Skeletal muscle tissue (tissue), 4 donors: ENCODE measurements around the gene MAPT. TPM values are rescaled to one million over a fixed set of nuclear protein-coding genes. Genes with fewer than 3 reads are reported as not detected.

Experiments used
- H3K27ac ChIP-seq: one replicate; pipeline ENCODE4 v1.7.0; 2013; ENCODE audit warnings: mild to moderate bottlenecking, low read depth, low read length, inconsistent platforms
- H3K27me3 ChIP-seq, 3 donors: one replicate each; pipeline ENCODE4 v1.7.0; 2013; ENCODE audit warnings: low read length in 3 of 3; ENCODE audit not compliant: control insufficient read depth in 3 of 3, insufficient read depth in 3 of 3
- H3K36me3 ChIP-seq, 3 donors: one replicate each; pipeline ENCODE4 v1.7.0; 2013; ENCODE audit warnings: low read length in 3 of 3; ENCODE audit not compliant: control insufficient read depth in 3 of 3, insufficient read depth in 3 of 3
- H3K4me1 ChIP-seq, 3 donors: one replicate each; pipeline ENCODE4 v1.7.0; 2013; ENCODE audit warnings: low read length in 3 of 3, mild to moderate bottlenecking in 3 of 3; ENCODE audit not compliant: control insufficient read depth in 3 of 3, insufficient read depth in 3 of 3
- H3K4me3 ChIP-seq, 3 donors: one replicate each; pipeline ENCODE4 v1.7.0; 2013; ENCODE audit warnings: low read length in 3 of 3
- H3K9ac ChIP-seq, 3 donors: one replicate each; pipeline ENCODE4 v1.7.0; 2013; ENCODE audit warnings: low read length in 3 of 3, mild to moderate bottlenecking in 3 of 3, moderate library complexity in 2 of 3, low read depth in 1 of 3
- H3K9me3 ChIP-seq, 3 donors: one replicate each; pipeline ENCODE4 v1.7.0; 2013; ENCODE audit warnings: low read length in 3 of 3; ENCODE audit not compliant: control insufficient read depth in 3 of 3
- total RNA-seq: library from RNA; depleted of rRNA; stranded (reverse); fragments of >200 nt; gene quantifications from one replicate; pipeline ENCODE4 v1.2.3, GENCODE V29; 2014
- donor health status: Osteomylitis.

Gene MAPT
- total RNA-seq, 1 donor from 2014 or later, result 4.7 TPM

DNA sequence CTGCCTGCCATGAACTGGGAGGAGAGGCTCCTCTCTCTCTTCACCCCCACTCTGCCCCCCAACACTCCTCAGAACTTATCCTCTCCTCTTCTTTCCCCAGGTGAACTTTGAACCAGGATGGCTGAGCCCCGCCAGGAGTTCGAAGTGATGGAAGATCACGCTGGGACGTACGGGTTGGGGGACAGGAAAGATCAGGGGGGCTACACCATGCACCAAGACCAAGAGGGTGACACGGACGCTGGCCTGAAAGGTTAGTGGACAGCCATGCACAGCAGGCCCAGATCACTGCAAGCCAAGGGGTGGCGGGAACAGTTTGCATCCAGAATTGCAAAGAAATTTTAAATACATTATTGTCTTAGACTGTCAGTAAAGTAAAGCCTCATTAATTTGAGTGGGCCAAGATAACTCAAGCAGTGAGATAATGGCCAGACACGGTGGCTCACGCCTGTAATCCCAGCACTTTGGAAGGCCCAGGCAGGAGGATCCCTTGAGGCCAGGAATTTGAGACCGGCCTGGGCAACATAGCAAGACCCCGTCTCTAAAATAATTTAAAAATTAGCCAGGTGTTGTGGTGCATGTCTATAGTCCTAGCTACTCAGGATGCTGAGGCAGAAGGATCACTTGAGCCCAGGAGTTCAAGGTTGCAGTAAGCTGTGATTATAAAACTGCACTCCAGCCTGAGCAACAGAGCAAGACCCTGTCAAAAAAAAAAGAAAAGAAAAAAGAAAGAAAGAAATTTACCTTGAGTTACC is 68.0 kb downstream of the MAPT start:
- peaks cover 7 to 25% (median 14%) of the 10 kb centered on the region in 3 donors for H3K4me1 ChIP-seq
- no peak overlapping the region for H3K9ac ChIP-seq
- peaks cover 4 to 11% (median 5%) of the 10 kb centered on the region in 3 donors for H3K36me3 ChIP-seq
- no peak overlapping the region for H3K27ac ChIP-seq
- H3K4me3 ChIP-seq, result no peak overlapping the region
- H3K9me3 ChIP-seq, result no peaks in the 10 kb centered on the region
- H3K27me3 ChIP-seq, result no peaks in the 10 kb centered on the region

DNA sequence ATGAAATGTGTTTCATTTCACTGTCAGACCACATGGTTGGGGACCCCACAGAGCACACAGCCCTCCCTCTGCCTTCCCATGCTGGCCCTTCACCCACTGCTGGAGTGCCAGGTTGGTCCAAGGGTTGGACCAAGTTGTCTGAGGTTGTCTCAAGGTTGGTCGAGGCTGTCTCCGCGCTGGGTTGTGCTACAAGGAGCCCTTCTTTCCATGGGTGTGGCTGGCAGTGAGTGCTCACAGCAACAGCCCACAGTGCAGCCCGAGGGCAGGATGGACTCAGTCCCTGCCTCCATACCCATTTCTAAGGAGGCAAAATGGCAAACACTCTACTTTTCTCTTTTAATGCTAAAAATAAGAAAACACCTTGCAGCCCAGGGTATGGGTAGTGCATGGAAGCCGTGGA is 68.9 kb downstream of the MAPT start:
- Histone ChIP-seq H3K27me3 (no peaks in the 10 kb centered on the region), H3K9me3 (no peaks in the 10 kb centered on the region), H3K4me1 (peaks cover 7 to 31% (median 18%) of the 10 kb centered on the region in 3 donors), H3K4me3 (no peak overlapping the region), H3K27ac (no peak overlapping the region), H3K9ac (no peak overlapping the region), H3K36me3 (peaks cover 4 to 11% (median 5%) of the 10 kb centered on the region in 3 donors)

DNA sequence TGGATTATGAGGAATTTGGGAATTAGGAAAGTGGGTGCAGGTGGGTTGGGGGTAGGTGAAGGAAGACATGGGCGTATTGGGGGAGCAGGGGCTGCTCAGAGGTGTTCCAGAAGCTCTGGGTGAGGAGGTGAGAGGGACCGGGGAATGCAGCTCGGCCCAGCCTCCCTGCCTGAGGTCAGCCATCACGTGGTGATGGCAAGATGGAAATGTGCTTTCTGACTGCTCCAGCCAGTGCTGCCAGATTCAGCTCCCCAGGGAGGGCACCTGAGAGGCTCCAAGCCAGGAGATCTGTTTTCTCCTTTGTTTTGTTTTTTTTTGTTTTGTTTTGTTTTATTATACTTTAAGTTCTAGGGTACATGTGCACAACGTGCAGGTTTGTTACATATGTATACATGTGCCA is 69.5 kb downstream of the MAPT start:
- peaks cover 7 to 31% (median 18%) of the 10 kb centered on the region in 3 donors for H3K4me1 ChIP-seq
- no peaks in the 10 kb centered on the region for H3K9me3 ChIP-seq
- H3K9ac ChIP-seq, result no peak overlapping the region

DNA sequence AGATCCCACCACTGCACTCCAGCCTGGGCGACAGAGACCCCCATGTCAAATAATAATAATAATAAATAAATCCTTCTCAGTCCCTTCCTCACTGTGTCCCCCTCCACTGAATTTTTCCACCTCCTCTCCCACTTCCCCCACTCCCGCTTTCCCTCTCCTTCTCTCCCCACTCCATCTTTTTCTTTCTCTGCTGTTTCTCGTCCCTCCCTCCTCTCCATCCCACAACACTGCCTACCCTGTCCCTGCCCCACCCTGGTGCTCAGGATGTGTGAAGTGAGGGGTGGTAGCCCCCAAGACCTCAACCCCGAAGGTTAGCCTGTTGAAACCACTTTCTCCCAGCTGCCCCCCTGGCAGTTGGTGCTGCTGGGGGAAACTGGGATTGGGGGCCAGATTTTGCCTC is 70.3 kb downstream of the MAPT start:
- Histone ChIP-seq H3K4me1 (peaks cover 7 to 31% (median 18%) of the 10 kb centered on the region in 3 donors), H3K9ac (no peak overlapping the region), H3K9me3 (no peaks in the 10 kb centered on the region), H3K36me3 (peaks cover 8 to 11% (median 8%) of the 10 kb centered on the region in 3 donors), H3K4me3 (no peak overlapping the region), H3K27ac (no peak overlapping the region), H3K27me3 (no peaks in the 10 kb centered on the region)

More for the DNA sequence above, 69.5 kb downstream of the MAPT start:
- H3K27ac ChIP-seq, result no peak overlapping the region
- peaks cover 4 to 11% (median 5%) of the 10 kb centered on the region in 3 donors for H3K36me3 ChIP-seq
- no peak overlapping the region for H3K4me3 ChIP-seq
- H3K27me3 ChIP-seq, result no peaks in the 10 kb centered on the region

DNA sequence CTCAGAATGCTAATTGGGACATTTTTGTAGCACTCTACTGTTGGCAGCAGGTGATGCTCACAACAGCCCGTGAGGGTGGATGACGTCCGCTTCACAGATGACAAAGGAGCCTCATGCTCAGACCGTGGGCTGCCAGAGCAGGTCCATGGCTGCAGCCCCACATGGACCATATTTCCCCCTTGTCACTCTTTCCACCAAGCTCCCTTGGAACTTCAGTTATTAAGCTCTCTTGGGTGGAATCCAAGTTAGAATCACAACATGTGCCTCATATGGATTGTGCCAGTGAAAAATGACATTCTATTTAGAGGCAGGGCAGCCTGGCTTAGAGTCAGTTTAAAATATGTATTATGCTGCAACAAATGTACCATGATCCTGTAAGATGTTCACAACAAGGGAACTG is 71.5 kb downstream of the MAPT start:
- H3K27ac ChIP-seq, result no peak overlapping the region
- H3K9me3 ChIP-seq, result no peaks in the 10 kb centered on the region
- H3K4me1 ChIP-seq, result peaks cover 7 to 31% (median 18%) of the 10 kb centered on the region in 3 donors
- H3K4me3 ChIP-seq, result no peak overlapping the region
- H3K9ac ChIP-seq, result no peak overlapping the region
- no peaks in the 10 kb centered on the region for H3K27me3 ChIP-seq
- peaks cover 8 to 15% (median 11%) of the 10 kb centered on the region in 3 donors for H3K36me3 ChIP-seq

DNA sequence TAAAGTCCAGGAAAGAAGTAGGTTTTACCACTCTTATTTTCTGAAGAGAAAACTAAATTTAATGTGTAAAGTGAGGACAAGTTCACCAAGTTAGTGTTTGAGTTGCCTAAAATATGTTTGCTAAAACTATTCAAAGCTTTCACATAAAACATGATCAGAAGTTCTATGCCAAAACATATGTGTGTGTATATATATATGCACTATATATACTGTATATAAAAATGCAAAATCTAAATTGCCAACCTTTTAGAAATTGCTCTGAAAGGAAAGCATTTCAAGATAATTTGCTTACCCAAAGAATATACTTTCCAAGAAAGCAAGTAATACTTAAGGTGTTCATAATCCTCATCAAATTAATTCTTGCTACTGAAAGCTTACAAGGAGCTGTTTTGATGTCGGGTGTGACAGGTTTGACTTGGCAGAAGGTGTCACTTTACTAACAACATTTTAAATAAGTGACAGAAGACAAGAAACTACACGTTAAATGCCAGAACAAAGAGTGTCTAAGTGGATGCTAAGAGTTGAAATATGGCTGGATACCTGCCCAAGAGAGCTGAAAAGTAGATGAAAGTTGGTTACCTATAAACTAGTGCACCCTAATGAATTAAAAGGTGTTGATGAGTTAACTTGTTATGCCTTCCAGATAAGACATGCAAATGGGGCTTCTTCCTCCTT is 72.4 kb downstream of the MAPT start:
- Histone ChIP-seq H3K36me3 (peaks cover 8 to 15% (median 12%) of the 10 kb centered on the region in 3 donors), H3K9ac (no peak overlapping the region), H3K27me3 (no peaks in the 10 kb centered on the region)

DNA sequence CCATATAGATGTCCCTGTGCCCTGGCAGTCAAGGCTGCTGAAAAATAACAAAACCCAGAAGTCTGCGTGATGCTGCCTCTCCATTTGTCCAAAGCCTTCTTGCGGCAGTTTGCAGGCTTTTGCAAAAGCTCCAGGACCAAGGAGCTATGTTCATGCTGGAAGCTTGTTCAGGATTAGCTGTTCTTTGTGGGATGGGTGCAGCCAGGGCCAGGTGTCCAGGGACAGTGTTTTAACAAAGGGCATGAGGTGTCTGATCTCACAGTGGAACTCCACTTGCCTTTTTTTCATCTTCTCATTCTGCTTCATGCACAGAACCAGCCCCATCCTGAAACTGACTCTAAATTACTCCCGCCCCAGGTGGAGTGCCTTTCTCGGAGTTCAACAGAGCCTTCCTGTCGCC is 73.0 kb downstream of the MAPT start:
- H3K4me1 ChIP-seq, result peaks cover 7 to 31% (median 18%) of the 10 kb centered on the region in 3 donors
- no peak overlapping the region for H3K4me3 ChIP-seq
- H3K27me3 ChIP-seq, result no peaks in the 10 kb centered on the region
- peaks cover 8 to 22% (median 11%) of the 10 kb centered on the region in 3 donors for H3K36me3 ChIP-seq
- no peak overlapping the region for H3K27ac ChIP-seq
- H3K9ac ChIP-seq, result no peak overlapping the region
- H3K9me3 ChIP-seq, result no peaks in the 10 kb centered on the region

More for the DNA sequence above, 72.4 kb downstream of the MAPT start:
- Histone ChIP-seq H3K9me3 (no peaks in the 10 kb centered on the region), H3K27ac (no peak overlapping the region), H3K4me1 (peaks cover 7 to 31% (median 18%) of the 10 kb centered on the region in 3 donors), H3K4me3 (no peak overlapping the region)

DNA sequence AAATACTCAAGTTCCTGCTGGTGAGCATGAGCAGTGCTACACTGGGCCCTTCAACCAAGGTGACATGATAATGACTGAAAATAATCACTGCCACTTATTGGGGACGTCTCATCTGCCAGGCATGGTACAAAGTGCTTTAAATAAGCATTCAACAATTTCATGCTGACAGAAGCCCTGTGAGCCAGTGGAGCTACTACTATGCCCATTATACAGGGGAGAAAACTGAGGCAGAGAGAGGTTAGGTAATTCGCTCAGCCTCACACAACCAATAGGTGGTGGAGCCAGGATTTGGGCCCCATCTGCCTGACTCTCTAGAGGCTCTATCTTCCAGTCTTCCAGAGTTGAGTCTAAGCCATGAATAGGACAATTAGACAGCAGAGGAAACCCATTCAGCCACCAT is 74.4 kb downstream of the MAPT start:
- peaks cover 16 to 40% (median 29%) of the 10 kb centered on the region in 3 donors for H3K4me1 ChIP-seq
- H3K27ac ChIP-seq, result no peak overlapping the region
- H3K9ac ChIP-seq, result no peak overlapping the region
- peaks cover 3 to 17% (median 5%) of the 10 kb centered on the region in 3 donors for H3K36me3 ChIP-seq
- no peaks in the 10 kb centered on the region for H3K9me3 ChIP-seq
- no peak overlapping the region for H3K4me3 ChIP-seq
- H3K27me3 ChIP-seq, result no peaks in the 10 kb centered on the region

DNA sequence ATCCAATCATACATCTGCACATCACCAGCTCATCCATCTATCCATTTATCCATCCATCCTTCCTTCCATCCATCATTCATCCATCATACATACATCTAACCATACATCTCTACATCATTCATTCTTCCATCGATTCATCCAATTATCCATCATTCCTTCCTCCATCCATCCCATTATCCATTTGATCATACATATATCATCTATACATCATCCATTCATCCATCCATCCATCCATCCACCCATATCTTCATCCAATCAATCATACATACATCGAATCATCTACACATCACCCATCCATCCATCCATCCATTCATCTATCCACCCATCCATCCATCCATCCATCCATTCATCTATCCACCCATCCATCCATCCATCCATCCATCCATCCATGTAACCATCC is 75.4 kb downstream of the MAPT start:
- no peak overlapping the region for H3K4me3 ChIP-seq
- no peak overlapping the region for H3K9ac ChIP-seq
- H3K9me3 ChIP-seq, result no peaks in the 10 kb centered on the region
- no peaks in the 10 kb centered on the region for H3K27me3 ChIP-seq
- peaks cover 3 to 17% (median 5%) of the 10 kb centered on the region in 3 donors for H3K36me3 ChIP-seq
- peaks cover 26 to 47% (median 39%) of the 10 kb centered on the region in 3 donors for H3K4me1 ChIP-seq
- no peak overlapping the region for H3K27ac ChIP-seq

DNA sequence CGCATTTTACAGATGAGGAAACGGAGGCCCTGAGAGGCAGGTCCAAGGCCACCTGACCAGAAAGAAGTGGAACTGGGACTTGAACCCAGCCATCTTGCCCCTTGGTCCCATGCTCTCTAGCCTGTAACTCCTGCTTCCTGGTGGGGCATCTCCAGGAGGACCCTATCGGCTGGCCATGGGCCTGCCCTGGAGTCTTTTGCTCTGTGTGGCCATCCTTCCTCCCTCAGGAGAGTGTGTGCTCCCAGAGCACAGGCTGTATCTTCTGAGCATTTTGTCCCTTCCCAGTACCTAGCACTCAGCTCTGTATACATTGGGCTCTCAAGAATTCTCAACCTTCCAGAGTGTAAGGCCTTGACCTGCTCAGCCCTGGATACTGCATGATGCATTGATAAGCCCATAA is 76.3 kb downstream of the MAPT start:
- H3K9me3 ChIP-seq, result no peaks in the 10 kb centered on the region
- H3K36me3 ChIP-seq, result peaks cover 5 to 17% (median 5%) of the 10 kb centered on the region in 3 donors
- H3K9ac ChIP-seq, result no peak overlapping the region
- H3K27ac ChIP-seq, result no peak overlapping the region
- H3K4me1 ChIP-seq, result peaks cover 33 to 51% (median 46%) of the 10 kb centered on the region in 3 donors
- H3K4me3 ChIP-seq, result no peak overlapping the region
- H3K27me3 ChIP-seq, result no peaks in the 10 kb centered on the region
